ENCODE results near the gene TRIM69.

Gene TRIM69

DNA sequence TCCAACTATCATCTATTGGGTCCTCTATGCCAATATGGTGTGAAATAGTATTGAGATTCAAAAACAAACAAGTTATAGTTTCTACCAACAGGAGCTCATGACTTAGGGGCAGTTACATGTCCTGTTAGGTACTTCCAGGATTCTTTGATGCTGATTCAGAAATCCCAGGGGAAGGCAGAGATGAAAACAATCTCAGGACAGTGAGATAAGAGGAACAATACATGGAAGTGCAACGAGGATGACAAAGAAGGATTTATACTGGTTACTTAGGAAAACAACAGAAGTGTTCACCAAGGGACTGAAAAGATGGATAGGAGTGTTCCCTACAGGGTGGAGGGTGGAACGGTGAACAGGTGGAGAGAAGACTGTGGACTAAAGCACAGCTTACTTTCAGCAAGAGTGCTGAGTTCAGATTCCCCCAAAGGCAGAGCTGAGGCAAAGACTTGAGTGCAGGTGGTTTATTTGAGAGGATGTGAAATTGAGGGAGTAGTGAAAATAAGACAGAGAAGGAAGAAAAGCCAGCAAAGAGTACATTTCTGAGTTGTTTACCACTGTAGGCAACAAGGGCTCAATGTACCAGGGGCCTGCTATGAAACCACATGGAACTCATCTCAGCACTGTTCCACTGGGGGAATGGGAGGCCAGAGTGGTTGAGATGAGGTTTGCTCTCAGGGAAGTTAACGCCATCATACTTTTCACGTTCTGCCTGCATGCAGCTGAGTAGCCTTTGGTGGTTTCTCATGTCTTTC lies 68.1 kb downstream of the TRIM69 start:
- no peak for DNase-seq (ENCODE audit: low read depth)

DNA sequence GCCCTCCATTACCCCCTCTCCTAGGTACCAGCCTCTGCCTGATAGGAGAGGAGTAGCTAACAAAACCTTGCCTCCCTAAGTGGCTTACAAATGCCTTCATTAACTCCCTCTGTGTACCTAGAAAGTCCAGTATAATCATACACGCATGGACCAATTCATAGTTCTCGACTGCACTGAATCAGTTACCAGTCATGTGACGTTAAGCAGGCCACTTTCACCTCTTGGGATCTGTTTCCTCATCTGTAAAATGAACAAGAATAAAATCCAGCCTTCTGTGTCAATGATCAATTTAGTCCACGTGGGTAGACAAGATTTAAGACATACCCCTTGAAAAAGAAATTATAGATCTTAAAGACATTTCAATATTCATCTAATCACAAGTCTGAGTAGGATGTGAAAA lies 72.2 kb downstream of the TRIM69 start:
- DNase-seq (ENCODE audit: low read depth), result no peak

DNA sequence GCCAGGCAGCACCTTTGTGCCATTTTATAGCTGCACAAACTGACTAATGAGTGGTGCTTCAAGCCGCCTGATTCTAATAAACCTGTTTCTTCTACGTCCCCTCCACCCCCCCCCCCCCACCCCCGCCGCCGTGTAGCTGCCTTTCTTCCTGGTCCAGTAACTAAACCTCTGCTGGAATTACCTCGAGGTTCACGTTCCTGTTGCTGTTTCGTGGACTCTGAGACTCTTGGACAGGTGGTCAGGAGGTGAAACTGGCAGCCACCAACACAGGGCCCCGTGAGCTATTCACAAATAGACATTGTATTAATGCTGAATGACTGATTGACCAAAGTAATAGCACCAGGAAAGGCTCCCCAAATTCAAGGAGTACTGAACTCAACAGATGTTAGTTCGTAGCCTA lies 73.9 kb downstream of the TRIM69 start:
- no peak for DNase-seq (ENCODE audit: low read depth)

- no peak for DNase-seq (ENCODE audit: low read depth)
Measured at GRCh38 chr15:44811337-44811736, 75.0 kb downstream of the TRIM69 start.

DNA sequence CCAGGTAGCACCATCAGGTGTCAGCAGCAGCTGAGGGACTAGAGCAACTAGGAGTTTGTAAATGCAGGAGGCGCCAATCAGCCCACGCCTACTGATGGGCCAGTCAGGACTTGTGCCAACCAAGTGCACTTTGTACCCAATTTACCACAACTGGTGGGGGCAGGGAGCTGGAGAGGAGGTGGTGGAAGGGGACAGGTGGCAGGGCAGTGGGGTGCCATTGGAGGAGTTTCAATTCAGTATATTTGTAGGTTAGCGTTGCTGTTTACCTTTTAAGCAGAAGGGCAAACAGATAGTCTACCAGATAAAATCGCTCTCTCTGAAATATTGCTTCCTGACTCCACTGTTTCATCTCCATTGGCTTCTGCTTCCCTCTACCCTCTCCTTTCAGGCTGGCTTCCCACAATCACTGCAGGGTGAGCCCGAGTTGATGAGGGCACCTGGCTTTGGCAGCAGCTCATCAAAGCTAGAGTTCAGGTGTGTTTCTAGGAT lies 75.7 kb downstream of the TRIM69 start:
- DNase-seq (ENCODE audit: low read depth), result no peak

- no peak for DNase-seq (ENCODE audit: low read depth)
Measured at GRCh38 chr15:44813231-44813630, 76.9 kb downstream of the TRIM69 start.
